GM08714 (cell line): Measurements from ENCODE around the gene HOXB2.
"Not testable (repeated sequence)": the region's sequence is repeated elsewhere in the genome, so short reads cannot be mapped to it uniquely, and the experiment has no call there.

ENCODE experiments used
- H3K4me3 ChIP-seq: fragments of 200-500 bp; sonication (Bioruptor generic); 2 replicates; pipeline ENCODE4 v1.5.1; 2014; ENCODE audit warnings: mild to moderate bottlenecking, low read length, inconsistent platforms
- ZNF274 ChIP-seq: IDR thresholded peaks from 2 replicates; pipeline ENCODE4 v1.6.1; 2012; ENCODE audit warnings: mild to moderate bottlenecking, low read depth, low read length

The HOXB2 gene

GRCh38 chr17:48539177-48539576 is 5.7 kb downstream of the HOXB2 start:
- H3K4me3 ChIP-seq, result no peak overlapping the region
- TF ChIP-seq ZNF274, result no peak

- no peak for TF ChIP-seq ZNF274
- H3K4me3 ChIP-seq, result no peak overlapping the region
These were observed 7.6 kb downstream of the HOXB2 start for GRCh38 chr17:48537316-48537715.

- H3K4me3 ChIP-seq, result not testable (repeated sequence)
These were observed 8.9 kb downstream of the HOXB2 start for GRCh38 chr17:48535793-48536559.

DNA sequence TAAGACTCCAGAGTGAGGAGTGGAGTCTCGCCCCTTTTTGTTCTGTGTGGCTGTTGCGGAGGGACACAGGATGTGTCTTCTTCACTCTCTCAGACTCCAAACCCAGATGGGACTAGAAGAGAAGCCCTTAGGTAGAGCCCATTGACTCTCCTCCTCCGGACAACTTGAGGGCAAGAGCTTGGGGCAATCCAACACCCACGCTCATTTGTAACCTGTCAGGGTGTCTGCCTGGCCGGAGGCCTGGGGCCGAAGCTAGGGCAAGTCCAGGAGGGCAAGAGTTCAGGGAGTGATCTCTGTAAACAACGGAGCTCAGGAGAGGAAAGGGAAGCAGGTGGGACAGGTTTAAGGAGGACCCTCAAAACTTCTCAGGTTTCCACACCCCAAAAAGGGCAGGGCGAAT is 12.6 kb downstream of the HOXB2 start:
- no peak for TF ChIP-seq ZNF274
- no peak overlapping the region for H3K4me3 ChIP-seq

DNA sequence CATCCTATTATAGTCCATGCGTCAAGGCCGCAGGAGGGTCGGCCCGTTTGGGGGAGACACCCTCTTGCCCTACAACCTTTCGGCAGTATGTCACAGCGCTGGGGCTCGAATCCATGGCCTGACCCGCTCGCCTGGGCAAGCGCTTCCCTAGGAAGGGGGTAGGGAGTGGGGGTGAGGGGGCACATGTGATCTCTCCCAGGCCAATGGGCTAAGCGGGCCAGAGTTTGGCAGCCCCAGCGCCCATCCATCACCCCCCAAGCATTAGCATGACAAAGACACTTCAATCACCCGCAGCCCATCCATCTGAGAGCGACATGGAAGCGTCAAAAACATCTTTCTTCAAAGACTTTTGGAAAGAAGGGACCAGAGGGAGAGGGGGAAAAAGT is 14.0 kb downstream of the HOXB2 start, which contains the start of gene HOXB1:
TSS of gene HOXB1 (minus strand) at position 125 of the 386 bp plus-strand sequence. CDS start at position 18, 107 bp downstream.
- no peak for TF ChIP-seq ZNF274
- H3K4me3 ChIP-seq, result no peak within 1 kb of the TSS

DNA sequence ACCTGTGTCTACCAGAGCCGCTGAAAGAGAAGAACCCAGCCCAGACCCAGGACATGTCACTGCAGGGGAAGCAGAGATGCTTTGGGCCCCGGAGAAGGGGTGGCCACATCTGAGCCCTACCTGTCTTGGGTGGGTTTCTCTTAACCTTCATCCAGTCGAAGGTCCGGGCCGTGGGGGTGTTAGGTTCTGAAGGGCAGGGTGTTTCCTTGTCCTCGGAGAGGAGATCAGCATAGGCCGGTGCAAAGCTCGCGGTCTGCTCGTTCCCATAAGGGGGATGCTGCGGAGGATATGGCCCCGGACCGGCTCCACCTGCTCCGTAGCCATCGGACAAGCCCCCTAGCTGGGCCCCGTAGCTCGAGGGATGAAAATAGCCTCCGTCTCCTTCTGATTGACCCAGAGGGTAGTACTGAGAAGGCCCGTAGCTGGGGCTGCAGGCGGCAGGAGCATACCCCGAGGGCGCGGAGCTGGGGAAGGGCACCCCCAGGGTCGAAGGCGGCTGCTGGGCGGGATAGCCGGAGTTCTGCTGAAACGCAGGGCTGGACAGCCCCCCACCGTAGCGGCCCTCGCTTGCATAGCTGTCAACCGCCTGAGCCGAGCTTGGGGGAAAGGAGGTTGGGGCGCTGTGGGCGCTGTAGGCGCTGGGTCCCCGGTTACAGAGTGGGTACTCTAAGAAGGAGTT is 14.6 kb downstream of the HOXB2 start:
- no peak for TF ChIP-seq ZNF274

DNA sequence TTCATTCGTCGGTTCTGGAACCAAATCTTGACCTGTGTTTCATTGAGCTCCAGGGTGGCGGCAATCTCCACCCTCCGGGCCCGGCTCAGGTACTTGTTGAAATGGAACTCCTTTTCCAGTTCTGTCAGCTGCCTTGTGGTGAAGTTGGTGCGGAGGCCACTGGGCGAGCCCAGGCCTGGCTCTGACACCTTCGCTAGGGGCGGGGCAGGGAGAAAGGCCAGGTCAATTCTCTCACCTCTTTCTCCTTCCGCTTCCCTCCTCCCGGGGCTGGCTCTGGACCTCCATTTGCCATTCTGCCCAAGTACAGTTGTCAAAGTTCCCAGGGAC is 15.3 kb downstream of the HOXB2 start:
- no peak overlapping the region for H3K4me3 ChIP-seq
- TF ChIP-seq ZNF274, result no peak

More for the DNA sequence above, 14.6 kb downstream of the HOXB2 start:
- no peak overlapping the region for H3K4me3 ChIP-seq

- no peak for TF ChIP-seq ZNF274
- no peak overlapping the region for H3K4me3 ChIP-seq
These were observed 15.8 kb downstream of the HOXB2 start for GRCh38 chr17:48528936-48529682.

- no peak overlapping the region for H3K4me3 ChIP-seq
- TF ChIP-seq ZNF274, result no peak
These were observed 16.6 kb downstream of the HOXB2 start for GRCh38 chr17:48528153-48528935.

DNA sequence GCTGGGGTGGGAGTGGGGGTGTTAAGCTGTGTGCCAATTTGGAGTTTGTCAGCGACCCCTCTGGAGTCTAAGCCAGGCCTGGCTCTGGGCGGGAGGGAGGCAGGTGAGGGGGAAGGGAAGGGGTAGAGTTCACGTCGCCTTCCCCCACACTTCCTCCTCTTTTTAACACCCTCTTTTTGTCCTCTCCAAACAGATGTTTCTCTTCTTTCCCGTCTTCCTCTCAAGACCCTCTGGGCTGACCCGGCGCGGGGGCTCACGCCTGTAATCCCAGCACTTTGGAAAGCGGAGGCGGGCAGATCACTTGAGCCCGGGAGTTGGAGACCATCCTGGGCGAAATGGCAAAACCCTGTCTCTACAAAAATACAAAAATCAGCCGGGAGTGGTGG is 17.4 kb downstream of the HOXB2 start:
- no peak overlapping the region for H3K4me3 ChIP-seq
- TF ChIP-seq ZNF274, result no peak

GRCh38 chr17:48526608-48527546 is 18.0 kb downstream of the HOXB2 start:
- no peak overlapping the region for H3K4me3 ChIP-seq
- TF ChIP-seq ZNF274, result no peak

DNA sequence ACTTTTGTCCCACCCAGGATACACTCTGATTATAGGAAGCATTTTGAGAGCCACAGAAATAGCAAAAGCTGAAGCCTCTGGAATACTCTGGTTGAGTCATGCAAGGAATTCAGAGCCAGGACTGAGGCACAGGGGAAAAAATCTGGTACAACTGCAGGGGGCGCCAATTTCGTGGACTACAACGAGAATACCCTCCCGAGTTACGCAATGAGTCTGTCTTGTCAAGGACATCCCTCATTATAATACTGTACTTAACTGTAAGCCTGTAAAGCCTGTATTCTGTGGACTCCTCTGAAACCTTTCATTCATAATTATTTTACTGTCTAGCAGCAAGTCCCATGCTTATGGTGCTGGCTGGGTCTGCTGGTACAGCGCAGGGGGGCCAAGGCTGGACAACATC is 21.9 kb downstream of the HOXB2 start:
- H3K4me3 ChIP-seq, result no peak overlapping the region
- no peak for TF ChIP-seq ZNF274

GRCh38 chr17:48522031-48522653 is 22.8 kb downstream of the HOXB2 start:
- TF ChIP-seq ZNF274, result no peak
- no peak overlapping the region for H3K4me3 ChIP-seq
